Measurements from ENCODE around the gene KDELR1.

- TF ChIP-seq CHD2 (IDR thresholded peaks at IDR 0.05; ENCODE audit: low read depth, low read length): no peak
- no peak for TF ChIP-seq ARHGAP35 (CRISPR knock-in tag; IDR thresholded peaks at IDR 0.05; ENCODE audit: borderline replicate concordance)
- TF ChIP-seq ZSCAN5A (CRISPR knock-in tag; IDR thresholded peaks at IDR 0.05; ENCODE audit: borderline replicate concordance): no peak
- no peak for TF ChIP-seq SP1 (IDR thresholded peaks at IDR 0.05)
- TF ChIP-seq SP1 (CRISPR knock-in tag; IDR thresholded peaks at IDR 0.05): no peak
- TF ChIP-seq HNRNPH1 (optimal IDR thresholded peaks at IDR 0.05; ENCODE audit: low read depth, low read length): no peak
- no peak for TF ChIP-seq GLI4 (CRISPR knock-in tag; IDR thresholded peaks at IDR 0.05; ENCODE audit: borderline replicate concordance)
- TF ChIP-seq CEBPB (IDR thresholded peaks at IDR 0.05; ENCODE audit: borderline replicate concordance, low read depth, low read length): no peak
- TF ChIP-seq ZNF282 (IDR thresholded peaks at IDR 0.05; ENCODE audit: partially characterized antibody): no peak
- no peak for TF ChIP-seq CENPX (CRISPR knock-in tag; IDR thresholded peaks at IDR 0.05)
Measured at GRCh38 chr19:48353677-48354076, 37.7 kb downstream of the KDELR1 start.

All from HepG2 (cell line).